Globus pallidus (tissue), 1 donor: Measurements from ENCODE around the gene FARP1.
A peak's percentile ranks its signal among the peaks of the same experiment; 100 is the strongest.

Experiments
- DNase-seq: peaks from one replicate; pipeline ENCODE4 v3.0.0-alpha.2; 2015; ENCODE audit warnings: low spot score

Gene FARP1

DNA sequence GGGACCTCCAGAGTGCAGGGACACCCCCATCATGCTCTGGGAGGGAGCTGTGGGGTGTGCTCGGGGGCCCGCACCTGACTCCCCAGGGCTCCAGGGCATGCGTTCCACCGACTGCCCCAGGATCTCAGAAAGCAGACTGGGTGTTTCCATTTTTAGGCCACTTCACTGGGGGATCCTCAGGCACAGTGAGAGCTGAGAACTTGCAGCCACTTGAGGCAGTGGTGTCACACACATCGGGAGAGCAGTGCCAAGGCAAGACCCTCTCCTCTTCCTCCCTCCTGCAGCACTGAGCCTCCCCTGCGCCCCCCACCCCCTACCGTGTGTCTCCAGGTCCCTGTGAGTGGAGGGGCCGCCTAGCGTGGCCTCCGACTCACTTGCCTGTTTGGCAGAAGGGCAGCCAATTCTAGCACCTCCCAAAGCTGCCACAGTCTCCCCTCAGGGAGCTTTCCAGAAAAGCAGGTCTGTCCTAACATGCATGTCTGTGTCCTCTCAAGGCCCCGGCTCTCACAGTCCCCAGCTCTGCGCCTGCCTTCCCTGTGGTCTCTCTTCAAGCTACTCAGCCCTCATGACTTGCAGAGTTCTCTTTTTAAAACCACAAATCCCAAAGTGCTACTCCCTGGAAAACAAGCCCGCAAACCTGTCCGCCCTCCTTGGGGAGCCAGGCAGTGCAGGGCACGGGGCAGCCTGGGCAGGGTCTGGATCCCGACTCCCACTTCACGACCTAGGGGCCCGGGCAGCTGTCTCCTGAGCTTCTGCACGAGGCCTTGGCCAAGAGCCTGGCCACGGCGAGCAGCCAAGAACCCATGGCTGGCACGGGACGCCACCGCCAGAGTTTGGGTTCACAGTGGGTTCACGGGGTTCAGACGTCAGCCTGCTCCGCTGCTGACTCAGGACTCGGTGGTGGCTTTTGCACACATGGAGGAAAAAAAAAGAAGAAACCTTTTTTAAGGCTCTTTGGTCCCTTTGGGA, 339.9 kb downstream of the FARP1 start:
- DNase-seq = peak; percentile 52

DNA sequence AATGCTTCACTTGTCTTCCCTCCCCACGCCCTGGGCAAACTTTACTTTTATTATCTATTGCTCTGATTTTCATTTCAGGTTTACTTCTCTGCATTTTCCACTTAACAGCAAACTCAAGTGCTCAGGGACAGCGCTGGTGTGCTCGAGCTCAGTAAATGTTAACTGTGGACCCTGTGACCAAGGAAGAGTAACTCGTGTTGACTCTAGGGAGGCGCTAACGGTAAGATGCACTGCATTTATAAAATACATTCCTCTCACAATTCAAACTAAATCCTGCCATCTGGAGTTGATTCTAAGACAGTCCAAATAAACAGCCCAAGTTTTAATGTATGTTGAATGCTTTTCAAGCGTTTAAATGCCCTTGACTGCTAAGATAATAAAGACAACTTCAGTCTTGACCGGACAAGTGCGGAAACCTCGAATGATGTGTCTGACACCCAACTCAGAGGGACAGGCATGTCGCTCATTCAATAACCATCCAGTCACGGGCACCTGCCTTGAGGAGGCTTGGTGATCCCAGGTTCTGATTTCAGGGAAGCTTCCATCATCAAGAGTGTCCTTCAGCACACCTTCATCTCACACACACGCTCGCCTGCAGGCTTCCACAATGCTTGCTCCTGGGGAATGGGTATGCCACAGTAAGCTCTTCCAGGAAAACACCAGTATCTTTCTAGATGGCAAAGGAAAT, 340.9 kb downstream of the FARP1 start:
- DNase-seq = no peak

DNA sequence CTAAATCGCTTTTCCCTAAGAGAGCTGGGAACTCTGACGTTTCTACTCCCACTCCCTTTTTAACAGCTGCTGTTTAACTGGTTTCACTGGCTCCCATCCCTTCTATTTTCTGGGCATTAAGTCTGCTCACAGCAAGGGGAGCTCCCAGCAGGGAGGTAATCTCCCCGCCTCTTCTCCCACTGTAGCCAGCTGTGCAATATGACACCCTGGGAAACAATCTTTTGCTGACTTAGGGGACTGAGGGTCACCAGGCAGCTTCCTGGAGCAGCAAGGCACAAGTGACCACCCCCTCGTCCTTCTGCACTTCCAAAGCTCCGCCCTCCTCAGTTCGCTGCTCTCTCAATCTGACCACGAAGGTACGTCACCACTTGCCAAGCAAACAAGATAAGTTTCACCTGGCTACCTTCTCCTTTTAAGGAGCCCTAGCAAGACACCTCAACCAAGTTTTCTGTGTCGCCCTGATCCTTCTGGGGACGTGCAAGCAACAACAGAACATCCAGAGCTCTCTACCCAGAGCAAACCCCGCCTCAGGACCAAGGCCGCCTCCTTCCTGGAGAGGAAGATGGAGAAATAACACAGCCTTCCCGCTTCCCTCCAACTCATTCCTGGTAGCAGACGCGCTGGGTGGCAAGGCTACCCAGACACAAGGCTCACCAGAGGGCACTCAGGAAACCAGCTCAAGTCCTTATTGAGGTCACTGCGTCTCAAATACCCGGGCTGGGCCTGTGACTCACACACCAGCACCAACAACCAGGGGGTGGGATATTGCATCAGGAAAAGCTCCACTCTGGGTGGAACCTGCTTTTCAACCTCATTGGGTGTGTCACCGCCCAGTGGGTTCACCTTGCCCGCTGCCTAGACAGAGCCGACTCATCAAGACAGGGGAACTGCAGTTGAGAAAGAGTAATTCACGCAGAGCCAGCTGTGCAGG, 341.7 kb downstream of the FARP1 start:
- DNase-seq = no peak

DNA sequence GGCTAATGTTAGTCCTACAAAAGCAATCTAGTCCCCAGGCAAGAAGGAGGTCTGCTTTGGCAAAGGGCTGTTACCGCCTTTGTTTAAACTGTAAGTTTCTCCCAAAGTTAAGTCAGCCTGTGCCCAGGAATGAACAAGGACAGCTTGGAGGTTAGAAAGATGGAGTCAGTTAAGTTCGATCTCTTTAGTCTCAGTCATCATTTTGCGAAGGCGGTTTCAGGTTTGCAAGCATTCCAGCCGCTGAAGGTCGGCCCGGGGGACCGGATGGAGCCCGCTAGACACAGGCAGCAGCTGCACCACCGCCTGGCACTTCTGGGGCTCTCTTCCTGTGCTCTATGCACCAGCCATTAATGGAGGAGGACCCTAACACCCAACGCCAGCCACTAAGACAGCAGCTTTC, 342.7 kb downstream of the FARP1 start:
- no peak for DNase-seq

DNA sequence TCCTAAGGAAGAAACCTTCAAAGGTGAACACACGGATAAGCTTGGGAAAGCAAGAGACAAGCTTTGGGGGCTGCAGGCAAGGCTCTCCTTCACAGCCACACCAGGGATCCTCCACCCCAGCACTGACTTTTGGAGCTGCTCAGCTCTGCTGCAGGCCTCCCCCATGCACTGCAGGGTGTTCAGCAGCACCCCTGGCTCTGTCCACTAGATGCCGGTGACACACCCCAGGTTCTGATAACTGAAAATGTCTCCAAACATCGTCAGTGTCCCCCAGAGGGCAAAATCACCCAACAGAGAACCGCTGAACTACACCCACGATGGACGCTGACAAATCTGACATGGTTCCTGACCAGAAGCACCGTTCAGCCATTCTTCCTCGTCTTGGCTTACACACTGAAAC, 343.5 kb downstream of the FARP1 start:
- DNase-seq = no peak

DNA sequence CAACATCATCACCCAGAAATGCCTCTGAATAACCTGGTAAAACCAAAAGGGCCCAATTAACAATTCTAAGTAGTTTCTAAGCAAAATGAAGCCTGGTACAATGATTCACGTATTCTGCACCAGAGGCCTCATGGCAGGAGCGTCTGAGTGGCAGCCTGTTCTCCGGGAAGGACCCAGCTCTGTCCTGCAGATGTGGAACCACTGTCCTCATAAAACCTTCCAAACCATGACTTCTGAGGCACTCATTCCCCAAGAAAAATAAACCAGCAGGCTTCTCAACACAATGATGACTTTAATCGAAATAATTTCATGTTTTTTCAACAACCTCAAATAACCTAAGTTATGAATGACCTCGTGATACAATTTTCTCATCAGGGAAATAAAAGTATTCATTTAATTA, 344.1 kb downstream of the FARP1 start:
- no peak for DNase-seq

DNA sequence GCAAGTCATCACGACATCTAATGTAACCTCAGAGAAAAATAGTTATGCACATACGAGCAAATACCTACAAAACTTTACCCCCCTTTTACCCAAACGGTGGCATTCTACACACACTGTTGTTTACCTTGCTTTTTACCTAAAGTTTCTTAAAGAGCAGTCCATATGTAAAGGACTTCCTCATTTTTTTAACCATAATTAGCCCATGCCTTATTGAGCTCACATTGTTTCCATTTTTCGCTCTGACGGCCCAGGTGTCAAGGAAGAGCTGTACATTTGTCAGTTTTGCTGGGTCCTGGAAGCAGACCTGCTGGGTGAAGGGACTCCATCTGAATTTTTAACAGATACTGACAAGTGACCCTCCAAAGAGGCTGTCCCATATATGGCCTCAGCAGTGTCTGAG, 344.6 kb downstream of the FARP1 start:
- no peak for DNase-seq

DNA sequence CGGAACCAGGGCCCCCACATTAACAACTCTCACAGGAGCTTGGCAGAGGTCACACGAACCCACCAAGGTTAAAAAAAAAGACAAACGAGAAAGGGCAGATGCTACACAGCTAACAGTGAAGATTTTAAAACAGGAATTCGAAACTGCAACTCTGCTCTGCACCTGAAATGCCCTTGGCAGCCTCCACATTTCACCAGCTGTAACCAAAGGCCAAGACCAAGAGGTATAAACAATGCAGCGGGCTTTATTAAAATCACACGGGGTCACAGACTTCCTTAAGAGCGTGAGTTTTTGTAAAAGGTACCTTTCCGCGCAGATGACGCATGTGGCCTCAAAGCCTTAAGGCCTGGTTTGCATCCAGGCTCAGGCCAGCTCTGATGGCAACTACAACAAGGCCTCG, 345.8 kb downstream of the FARP1 start:
- DNase-seq = no peak

DNA sequence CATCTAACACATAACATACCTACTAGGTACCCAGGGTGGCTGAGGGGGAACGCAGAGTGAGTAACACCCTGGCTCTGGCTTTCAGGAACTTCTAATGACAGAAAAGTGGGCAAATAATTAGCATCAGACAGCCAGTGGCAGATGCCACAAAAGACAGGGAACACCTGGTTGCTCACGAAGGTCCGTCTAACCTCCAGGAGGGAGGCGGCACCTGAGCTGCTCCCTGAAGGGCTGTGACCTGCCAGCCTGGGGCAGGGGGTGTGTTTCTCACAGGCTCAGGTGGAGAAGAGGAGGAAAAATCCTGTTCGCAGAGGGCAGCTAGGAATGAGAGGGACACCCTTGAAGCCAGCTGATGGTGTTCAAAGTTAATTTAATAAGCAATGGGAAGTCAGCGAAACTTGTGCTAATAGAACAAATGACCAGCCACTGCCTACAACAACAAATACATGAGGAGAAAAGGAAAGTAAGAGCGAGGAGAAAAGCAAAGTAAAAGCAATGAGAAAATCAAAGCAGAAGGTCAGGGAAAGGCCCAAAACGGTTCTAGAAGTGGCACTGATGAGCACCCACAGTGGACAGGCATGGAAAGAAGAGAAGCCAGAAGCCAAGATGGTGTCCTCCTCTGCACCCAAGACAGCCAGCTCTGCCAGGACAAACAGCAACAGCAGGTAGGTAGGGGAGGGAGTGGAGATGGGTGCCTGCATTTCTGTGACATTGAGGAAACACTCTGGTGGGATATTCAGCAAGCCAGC, 346.7 kb downstream of the FARP1 start:
- no peak for DNase-seq

DNA sequence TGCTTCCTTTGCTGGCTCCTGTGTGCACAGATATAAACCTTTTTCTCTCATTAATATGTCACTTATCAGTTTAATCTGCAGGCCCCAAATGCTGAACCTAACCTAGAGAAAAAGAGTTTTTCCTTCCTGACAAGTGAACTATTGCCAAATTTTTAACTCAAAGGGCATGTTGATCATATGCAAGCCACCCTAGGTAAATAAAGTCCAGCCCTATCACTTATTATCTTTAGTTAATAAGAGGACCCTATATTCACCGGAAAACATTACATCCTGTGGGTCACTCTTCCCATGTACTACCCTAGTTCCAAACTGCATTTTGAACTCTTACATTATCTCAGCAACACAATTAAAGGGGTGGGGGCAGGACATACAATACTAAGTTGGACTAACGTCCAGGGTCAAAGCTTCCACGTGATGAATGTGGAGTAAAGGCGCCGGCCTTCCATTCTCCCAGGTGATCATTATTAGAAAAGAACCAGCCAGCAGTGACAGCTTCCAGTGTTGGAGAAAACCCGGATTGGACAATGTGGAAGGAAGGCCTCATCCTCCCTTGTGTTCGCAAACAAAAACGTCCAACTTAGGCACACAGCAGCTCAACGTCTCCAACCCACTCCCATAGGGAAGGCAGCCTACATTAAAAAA, 347.4 kb downstream of the FARP1 start:
- DNase-seq = no peak

DNA sequence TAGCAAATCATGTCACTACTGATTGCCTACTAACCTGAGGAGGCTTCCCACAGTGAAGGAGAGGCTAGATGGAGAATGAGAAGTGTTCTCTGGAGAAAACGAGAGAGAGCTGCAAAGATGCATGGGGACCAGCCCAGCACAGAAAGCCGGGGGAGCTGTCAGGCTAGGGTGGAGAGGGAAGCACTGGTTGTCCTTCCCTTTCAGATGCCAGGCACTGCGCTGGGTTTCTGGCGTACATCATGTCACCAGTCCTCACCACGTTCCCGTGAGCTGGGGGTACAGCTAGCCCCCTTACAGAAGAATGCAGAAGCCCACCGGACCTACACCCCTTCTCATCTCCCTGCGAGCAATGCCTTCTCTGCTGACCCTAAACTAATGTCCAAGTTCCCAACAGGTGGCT, 348.0 kb downstream of the FARP1 start:
- no peak for DNase-seq

DNA sequence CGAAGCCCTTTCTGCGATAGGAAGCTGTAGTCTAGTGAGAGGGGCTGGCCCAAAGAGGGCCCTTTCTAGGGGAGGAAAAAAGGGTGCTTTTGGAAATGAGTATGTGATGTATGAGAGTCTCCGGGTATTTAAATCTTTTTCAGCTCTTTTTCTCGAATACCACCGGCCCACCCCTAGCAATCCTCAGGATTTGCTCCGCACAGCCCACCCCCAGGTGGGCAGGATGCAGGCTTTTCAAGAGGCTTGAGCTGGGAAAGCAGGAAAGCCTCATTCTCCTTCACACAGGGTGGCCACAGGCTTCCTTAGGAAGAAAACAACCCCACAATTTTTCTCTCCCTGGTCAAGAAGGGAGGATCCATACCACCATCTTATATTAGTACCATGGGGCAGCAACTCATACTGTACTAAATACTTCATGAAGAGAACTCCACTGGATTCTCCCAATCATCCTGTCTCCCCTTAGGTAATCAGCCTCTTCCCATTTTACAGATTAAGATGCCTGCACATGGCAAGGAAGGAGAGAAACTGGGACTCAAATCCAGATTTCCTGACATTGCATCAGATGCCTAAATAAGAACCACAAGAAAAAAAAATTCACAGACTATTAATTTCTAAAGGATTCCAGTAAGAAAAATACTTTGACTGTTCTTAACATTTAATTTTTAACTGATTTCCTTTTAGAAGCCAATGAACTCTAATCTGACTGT, 349.6 kb downstream of the FARP1 start:
- no peak for DNase-seq

DNA sequence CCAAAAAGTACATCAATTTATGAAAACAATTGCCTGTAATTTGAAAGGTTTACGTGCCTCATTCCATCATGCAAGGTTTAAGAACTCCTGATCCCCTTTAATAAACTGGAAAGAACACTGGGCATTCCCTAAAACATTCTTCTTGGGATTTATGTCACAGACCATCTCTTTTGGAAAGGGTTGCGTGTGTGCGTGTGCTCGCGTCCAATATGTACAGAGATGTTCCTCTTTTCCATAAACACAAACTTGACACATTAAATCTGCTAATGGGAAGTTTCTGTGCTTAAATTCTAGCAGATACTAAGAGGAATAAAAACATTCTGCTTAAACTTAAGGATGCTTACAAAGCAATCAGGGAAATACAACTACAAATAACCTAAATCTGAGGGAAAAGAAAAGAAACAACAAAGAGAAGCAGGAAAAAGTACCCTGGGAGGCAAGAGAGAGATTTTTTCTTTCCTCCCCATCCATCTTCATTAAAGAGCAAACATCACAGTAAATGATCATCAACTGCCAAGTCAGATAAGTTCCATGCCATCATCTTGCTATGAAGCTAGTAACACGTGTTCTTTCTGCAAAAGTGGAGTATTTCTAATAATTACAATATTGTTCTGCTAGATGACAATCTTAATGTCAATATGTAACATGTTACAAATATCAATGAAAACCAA, 350.3 kb downstream of the FARP1 start:
- no peak for DNase-seq

DNA sequence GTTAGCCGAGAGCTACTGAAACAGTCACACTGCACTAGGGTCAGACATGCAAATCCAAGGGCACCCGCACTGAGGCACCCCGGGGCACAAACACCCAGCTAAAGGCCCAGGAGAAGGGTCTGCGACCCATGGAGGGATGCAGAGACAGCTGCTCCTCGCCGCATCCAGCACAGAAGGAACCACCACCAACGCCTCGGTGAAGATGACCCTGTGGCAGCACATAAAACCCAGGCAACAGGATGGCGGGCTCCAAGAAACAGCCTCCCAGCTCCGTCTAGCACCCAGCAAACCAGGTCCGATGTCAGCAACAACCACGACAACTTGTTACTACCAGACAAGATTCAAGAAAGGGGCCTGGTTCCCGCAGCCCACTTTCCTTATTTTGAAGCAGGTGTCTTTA, 351.9 kb downstream of the FARP1 start:
- no peak for DNase-seq

DNA sequence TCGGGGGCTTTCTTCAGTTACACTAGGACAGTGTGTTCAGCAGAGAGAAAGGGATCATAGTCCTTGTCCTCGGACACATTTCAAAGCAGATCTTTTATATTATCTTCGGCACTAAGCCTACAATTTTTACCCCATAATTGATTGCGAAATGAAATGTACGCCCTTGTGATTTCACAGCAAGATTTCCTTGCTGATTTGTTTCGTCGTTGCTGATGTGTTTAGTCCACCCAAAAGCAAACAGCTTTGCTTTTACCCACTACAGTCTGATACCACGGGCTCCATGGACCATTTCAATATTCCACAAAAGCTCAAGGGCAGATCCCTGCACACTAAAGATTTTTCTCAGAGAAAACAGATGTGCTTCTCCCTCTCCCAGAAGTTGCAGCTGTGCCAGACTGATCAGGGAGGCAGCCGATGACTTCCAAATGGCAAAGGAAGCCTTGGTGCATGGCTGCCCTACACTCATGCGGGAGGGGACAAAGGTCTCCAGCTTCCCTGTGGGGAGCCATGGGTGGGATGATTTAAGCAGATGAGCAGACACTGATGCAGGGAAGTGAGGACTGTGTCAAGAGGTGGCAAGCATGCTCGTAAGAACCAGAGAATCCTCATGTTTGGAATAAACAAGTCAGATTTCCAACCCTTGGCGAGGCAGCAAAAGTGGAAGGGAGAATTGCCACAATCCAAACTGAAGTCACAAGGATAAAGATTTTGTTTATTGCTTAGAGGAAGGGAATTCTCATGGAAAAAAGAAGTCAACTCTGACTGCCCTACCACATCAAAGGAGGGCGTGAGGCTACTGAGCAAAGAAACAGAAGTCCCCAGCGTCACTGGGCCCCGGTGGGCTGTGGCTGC, 353.0 kb downstream of the FARP1 start:
- no peak for DNase-seq

DNA sequence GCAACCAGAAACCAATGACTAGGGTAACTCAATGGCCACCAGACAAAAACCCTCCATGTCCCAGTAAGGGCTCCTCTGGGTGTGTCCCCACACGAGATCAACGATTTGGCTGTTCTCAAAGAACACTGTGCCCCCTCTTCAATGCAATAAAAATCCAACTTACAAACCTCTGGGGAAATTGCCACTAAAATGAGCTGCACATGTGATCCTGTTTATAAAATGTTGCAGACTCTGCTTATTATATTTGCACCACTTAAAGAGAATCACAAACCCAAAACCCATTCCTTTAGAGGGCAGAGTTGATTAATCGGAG, 353.5 kb downstream of the FARP1 start:
- no peak for DNase-seq

DNA sequence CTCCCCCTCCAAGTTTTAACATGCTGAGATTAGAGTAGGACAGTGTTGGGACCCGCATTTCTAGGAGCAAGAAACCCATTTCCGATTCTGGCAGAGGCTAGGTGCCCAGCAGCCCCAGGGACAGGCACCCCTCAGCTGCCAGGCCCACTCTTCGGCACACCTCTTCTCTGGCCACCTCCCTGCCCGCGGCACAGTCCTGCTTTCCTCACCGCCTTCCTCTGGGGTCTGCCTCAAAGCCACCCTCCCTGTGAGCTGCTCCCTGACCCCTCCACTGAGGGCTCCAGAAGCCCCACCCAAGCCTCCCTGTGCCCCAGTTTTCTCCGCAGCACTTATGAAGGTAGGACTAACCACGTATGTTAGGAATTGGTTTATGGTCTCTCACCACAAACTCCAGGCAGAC, 354.1 kb downstream of the FARP1 start:
- DNase-seq = no peak

DNA sequence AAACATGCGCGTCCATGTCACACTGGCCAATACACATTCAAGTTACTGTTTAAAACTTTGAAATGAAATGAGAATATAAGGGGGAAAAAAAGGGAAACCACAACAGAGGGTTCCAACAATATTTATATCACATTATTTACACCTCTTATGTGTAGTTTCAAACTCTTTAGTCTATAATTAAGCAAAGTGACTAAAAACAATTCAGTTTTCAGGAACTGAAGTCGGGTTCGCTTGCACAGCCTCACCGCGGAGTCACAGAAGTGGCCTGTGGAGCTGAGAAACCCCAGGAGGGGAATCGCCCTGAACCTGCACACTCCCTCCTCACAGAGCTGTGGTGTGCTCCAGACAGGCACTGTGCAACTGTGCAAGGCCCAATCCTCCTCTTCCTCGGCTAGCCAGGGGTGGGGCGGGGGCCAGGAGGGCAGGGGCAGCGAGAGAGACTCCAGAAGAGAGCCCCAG, 358.1 kb downstream of the FARP1 start:
- DNase-seq = no peak
